ENCODE results near the gene DCUN1D1. TPM values are rescaled to one million over a fixed set of nuclear protein-coding genes. Genes with fewer than 3 reads are reported as not detected.
A peak's percentile ranks its signal among the peaks of the same experiment; 100 is the strongest.

The DCUN1D1 gene
- polyA plus RNA-seq, 3 donors, result 6.1 to 37.6 (median 26.9) TPM

DNA sequence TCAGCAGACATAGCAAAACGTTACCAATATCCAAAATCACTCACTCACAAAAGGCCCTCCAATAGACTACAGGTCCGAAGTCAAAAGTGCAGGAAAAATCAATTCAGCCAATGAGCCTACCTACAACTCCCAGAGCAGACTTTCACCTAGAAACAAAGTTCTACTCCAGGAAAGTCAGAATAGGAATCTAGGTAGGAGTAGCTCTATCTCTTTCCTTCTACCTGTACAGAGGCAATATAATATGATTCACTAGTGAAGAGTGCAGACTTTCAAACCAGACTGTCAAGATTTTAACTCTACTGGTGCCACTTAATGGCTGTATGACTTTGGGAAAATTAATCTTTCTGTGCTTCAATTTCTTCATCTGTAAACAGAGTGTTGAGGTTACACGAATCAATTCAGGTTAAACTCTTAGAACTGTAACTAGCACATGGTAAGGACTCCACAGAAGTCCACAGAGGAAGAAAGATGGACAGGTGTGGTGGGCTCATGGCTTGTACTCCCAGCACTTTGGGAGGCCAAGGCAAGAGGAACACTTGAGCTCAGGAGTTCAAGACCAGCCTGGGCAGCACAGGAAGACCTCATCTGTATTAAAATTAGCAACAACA lies 9.4 kb downstream of the DCUN1D1 start:
- no peaks in the 10 kb centered on the region for H3K27me3 ChIP-seq (ENCODE audit: control insufficient read depth in 2 of 2, insufficient read depth in 2 of 2, low read length in 2 of 2)
- H3K36me3 Mint-ChIP-seq, result peaks cover 2 to 5% of the 10 kb centered on the region in 2 donors
- H3K9me3 Mint-ChIP-seq, result no peaks in the 10 kb centered on the region
- peaks cover 97% of the 10 kb centered on the region for H3K79me2 ChIP-seq (ENCODE audit: insufficient read depth, low read length)
- no peak for DNase-seq
- H3K36me3 ChIP-seq (replicated peaks in 1 of 2; ENCODE audit: control insufficient read depth in 1 of 2, insufficient read depth in 2 of 2, low read length in 2 of 2), result peaks cover 0 to 4% of the 10 kb centered on the region in 2 donors
- peaks cover 29% of the 10 kb centered on the region for H3K4me1 Mint-ChIP-seq
- no peaks in the 10 kb centered on the region for H3K9me3 ChIP-seq (replicated peaks in 1 of 2; ENCODE audit: control insufficient read depth in 1 of 2, insufficient read depth in 1 of 2, low read length in 2 of 2)
- no peak overlapping the region for H3K4me3 Mint-ChIP-seq
- intact Hi-C loops (cut with micrococcal nuclease), result no loop called here
- TF ChIP-seq CTCF (IDR thresholded peaks at IDR 0.05), result no peak
- H3K27ac ChIP-seq (ENCODE audit: low read depth in 1 of 2, low read length in 2 of 2), result peak overlapping the region in 1 of 2 donors; percentile 10
- H2AFZ ChIP-seq (ENCODE audit: insufficient read depth, low read depth, low read length, poor library complexity, severe bottlenecking), result no peak overlapping the region
- WGBS (ENCODE audit: insufficient coverage), result 100% methylated on average over 1 of the region's 3 CpGs
- peaks cover 17 to 24% of the 10 kb centered on the region in 2 donors for H3K4me1 ChIP-seq (ENCODE audit: control insufficient read depth in 1 of 2, insufficient read depth in 2 of 2, low read length in 2 of 2)
- H3K27ac Mint-ChIP-seq, result peak overlapping the region in 1 of 7 donors; percentile 74
- no peak overlapping the region for H3K9ac ChIP-seq (ENCODE audit: insufficient read depth, low read length, poor library complexity, severe bottlenecking)
- no peak overlapping the region for H3K4me3 ChIP-seq (replicated peaks in 1 of 3; ENCODE audit: low read depth in 2 of 3, low read length in 3 of 3)
- peaks cover 84% of the 10 kb centered on the region for H4K20me1 ChIP-seq (ENCODE audit: insufficient read depth, low read length)
- H3K4me2 ChIP-seq (replicated peaks; ENCODE audit: extremely low read depth, low read length, poor library complexity, severe bottlenecking), result no peak overlapping the region
- H3K27me3 Mint-ChIP-seq (ENCODE audit: low read depth in 3 of 3), result no peaks in the 10 kb centered on the region

DNA sequence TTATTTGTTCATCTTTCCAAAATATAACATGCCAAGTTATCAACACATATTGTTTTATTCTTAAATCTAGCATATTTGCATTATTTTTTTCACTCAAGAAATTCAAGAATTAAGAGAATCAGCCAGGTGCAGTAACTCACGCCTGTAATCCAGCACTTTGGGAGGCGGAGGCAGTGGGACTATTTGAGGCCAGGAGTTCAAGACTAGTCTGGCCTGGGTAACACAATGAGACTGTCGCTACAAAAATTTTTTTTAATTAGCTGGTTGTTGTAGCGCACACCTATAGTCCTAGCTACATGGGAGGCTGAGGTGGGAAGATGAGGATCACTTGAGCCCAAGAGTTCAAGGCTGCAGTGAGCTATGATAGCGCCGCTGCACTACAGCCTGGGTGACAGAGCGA lies 10.5 kb downstream of the DCUN1D1 start:
- H3K4me1 ChIP-seq (ENCODE audit: control insufficient read depth in 1 of 2, insufficient read depth in 2 of 2, low read length in 2 of 2), result peaks cover 17 to 24% of the 10 kb centered on the region in 2 donors
- no peak overlapping the region for H3K4me3 ChIP-seq (replicated peaks in 1 of 3; ENCODE audit: low read depth in 2 of 3, low read length in 3 of 3)
- 100% methylated on average over 4 of the region's 7 CpGs for WGBS (ENCODE audit: insufficient coverage)
- H3K9me3 ChIP-seq (replicated peaks in 1 of 2; ENCODE audit: control insufficient read depth in 1 of 2, insufficient read depth in 1 of 2, low read length in 2 of 2), result no peaks in the 10 kb centered on the region
- TF ChIP-seq CTCF (IDR thresholded peaks at IDR 0.05), result no peak
- H3K27ac ChIP-seq (ENCODE audit: low read depth in 1 of 2, low read length in 2 of 2), result peak overlapping the region in 1 of 2 donors; percentile 63
- peaks cover 97% of the 10 kb centered on the region for H3K79me2 ChIP-seq (ENCODE audit: insufficient read depth, low read length)
- H3K4me1 Mint-ChIP-seq, result peaks cover 27% of the 10 kb centered on the region
- no peaks in the 10 kb centered on the region for H3K9me3 Mint-ChIP-seq
- no peak overlapping the region for H3K4me2 ChIP-seq (replicated peaks; ENCODE audit: extremely low read depth, low read length, poor library complexity, severe bottlenecking)
- no peak overlapping the region for H3K9ac ChIP-seq (ENCODE audit: insufficient read depth, low read length, poor library complexity, severe bottlenecking)
- H3K36me3 ChIP-seq (replicated peaks in 1 of 2; ENCODE audit: control insufficient read depth in 1 of 2, insufficient read depth in 2 of 2, low read length in 2 of 2), result peaks cover 0 to 12% of the 10 kb centered on the region in 2 donors
- intact Hi-C loops (cut with micrococcal nuclease), result no loop called here
- H4K20me1 ChIP-seq (ENCODE audit: insufficient read depth, low read length), result peaks cover 84% of the 10 kb centered on the region
- no peak overlapping the region for H2AFZ ChIP-seq (ENCODE audit: insufficient read depth, low read depth, low read length, poor library complexity, severe bottlenecking)
- peak overlapping the region in 2 of 7 donors; percentile 2 to 46 for H3K27ac Mint-ChIP-seq
- no peaks in the 10 kb centered on the region for H3K27me3 ChIP-seq (ENCODE audit: control insufficient read depth in 2 of 2, insufficient read depth in 2 of 2, low read length in 2 of 2)
- H3K27me3 Mint-ChIP-seq (ENCODE audit: low read depth in 3 of 3), result no peaks in the 10 kb centered on the region
- no peak overlapping the region for H3K4me3 Mint-ChIP-seq
- no peak for DNase-seq
- peaks cover 5 to 10% of the 10 kb centered on the region in 2 donors for H3K36me3 Mint-ChIP-seq

Data from CD14-positive monocyte (primary cell).